GM23338 (cell line): ENCODE results near the gene MAG. TPM values are rescaled to one million over a fixed set of nuclear protein-coding genes. Genes with fewer than 3 reads are reported as not detected.

ENCODE experiments used
- ATAC-seq: fragments of 200-7000 bp; cut with Tn5 transposase; 3 replicates; pipeline ENCODE4 v1.9.1; 2020
- DNase-seq: peaks from one replicate; pipeline ENCODE4 v3.0.0-alpha.2; 2015; ENCODE audit warnings: low spot score
- H2AFZ ChIP-seq: fragments of 200-600 bp; sonication (generic); 2 replicates; pipeline ENCODE4 v1.8.0; 2016; ENCODE audit warnings: antibody characterized with exemption, mild to moderate bottlenecking, moderate library complexity
- H3F3A ChIP-seq: fragments of 200-600 bp; sonication (generic); replicated peaks from 2 replicates; pipeline ENCODE4 v1.8.0; 2017; ENCODE audit warnings: antibody characterized with exemption, mixed run types, low read depth
- H3K27ac ChIP-seq: fragments of 200-600 bp; sonication (generic); 2 replicates; pipeline ENCODE4 v1.6.1; 2016; ENCODE audit warnings: low read depth
- H3K27me3 ChIP-seq: fragments of 200-600 bp; sonication (generic); 2 replicates; pipeline ENCODE4 v1.8.0; 2016; ENCODE audit warnings: mild to moderate bottlenecking, mixed run types, moderate library complexity; ENCODE audit not compliant: insufficient read depth
- H3K36me3 ChIP-seq: fragments of 200-600 bp; sonication (generic); 2 replicates; pipeline ENCODE4 v1.8.0; 2016; ENCODE audit warnings: mild to moderate bottlenecking; ENCODE audit not compliant: insufficient read depth
- H3K4me1 ChIP-seq: fragments of 200-600 bp; sonication (generic); 2 replicates; pipeline ENCODE4 v1.8.0; 2016; ENCODE audit warnings: mild to moderate bottlenecking, moderate library complexity; ENCODE audit not compliant: insufficient read depth
- H3K4me2 ChIP-seq: fragments of 200-600 bp; sonication (generic); 2 replicates; pipeline ENCODE4 v1.7.1; 2017; ENCODE audit warnings: mixed run types
- H3K4me3 ChIP-seq: fragments of 200-600 bp; sonication (generic); 2 replicates; pipeline ENCODE4 v1.6.1; 2016; ENCODE audit warnings: mixed run types
- H3K79me2 ChIP-seq: fragments of 200-600 bp; sonication (generic); replicated peaks from 2 replicates; pipeline ENCODE4 v1.8.0; 2017; ENCODE audit warnings: mild to moderate bottlenecking; ENCODE audit not compliant: insufficient read depth
- H3K9me2 ChIP-seq: fragments of 200-600 bp; sonication (generic); 2 replicates; pipeline ENCODE4 v1.8.0; 2017; ENCODE audit not compliant: insufficient read depth
- H4K20me1 ChIP-seq: fragments of 200-600 bp; sonication (generic); replicated peaks from 2 replicates; pipeline ENCODE4 v1.8.0; 2017; ENCODE audit warnings: mild to moderate bottlenecking; ENCODE audit not compliant: insufficient read depth
- H3K27ac Mint-ChIP-seq: 2 replicates; pipeline ENCODE4 v1.8.0; 2020; ENCODE audit warnings: inconsistent platforms, mild to moderate bottlenecking, moderate library complexity, mixed read lengths
- H3K27me3 Mint-ChIP-seq: 3 replicates; pipeline ENCODE4 v1.8.0; 2022; ENCODE audit warnings: low read depth, mild to moderate bottlenecking, moderate library complexity, mixed read lengths, inconsistent platforms; ENCODE audit not compliant: insufficient read depth, poor library complexity
- H3K36me3 Mint-ChIP-seq: 3 replicates; pipeline ENCODE4 v1.8.0; 2021; ENCODE audit warnings: low read depth, mild to moderate bottlenecking, inconsistent platforms, moderate library complexity, mixed read lengths
- H3K4me1 Mint-ChIP-seq: 3 replicates; pipeline ENCODE4 v1.8.0; 2020; ENCODE audit warnings: mild to moderate bottlenecking, inconsistent platforms, mixed read lengths
- H3K4me3 Mint-ChIP-seq: 3 replicates; pipeline ENCODE4 v1.8.0; 2021; ENCODE audit warnings: moderate library complexity, mild to moderate bottlenecking, inconsistent platforms, mixed read lengths
- H3K9me3 Mint-ChIP-seq: 3 replicates; pipeline ENCODE4 v1.8.0; 2020; ENCODE audit warnings: moderate library complexity, mild to moderate bottlenecking, inconsistent platforms, mixed read lengths
- CREB1 ChIP-seq: fragments of 250-450 bp; sonication (Bioruptor Pico); IDR thresholded peaks from 2 replicates; pipeline ENCODE4 v1.5.0; 2020; ENCODE audit warnings: low read depth, mild to moderate bottlenecking, moderate library complexity
- ETS1 ChIP-seq: IDR thresholded peaks from 2 replicates; pipeline ENCODE4 v1.6.1; 2016; ENCODE audit warnings: antibody characterized with exemption
- EZH2 ChIP-seq: fragments of 200-600 bp; sonication (generic); IDR thresholded peaks from one replicate; pipeline ENCODE4 v1.8.0; 2017; ENCODE audit warnings: antibody characterized with exemption, mild to moderate bottlenecking, low read depth; ENCODE audit not compliant: unreplicated experiment
- EZH2phosphoT487 ChIP-seq: fragments of 200-600 bp; sonication (generic); IDR thresholded peaks from one replicate; pipeline ENCODE4 v1.8.1; 2018; ENCODE audit warnings: antibody characterized with exemption; ENCODE audit not compliant: unreplicated experiment
- JUNB ChIP-seq: IDR thresholded peaks from one replicate; pipeline ENCODE4 v1.6.1; 2016; ENCODE audit warnings: antibody characterized with exemption; ENCODE audit not compliant: unreplicated experiment
- POLR2AphosphoS5 ChIP-seq: IDR thresholded peaks from 2 replicates; pipeline ENCODE4 v1.6.1; 2016; ENCODE audit warnings: antibody characterized with exemption, low read depth
- ZNF114 ChIP-seq: fragments of 250-450 bp; sonication (Bioruptor Pico); IDR thresholded peaks from 2 replicates; pipeline ENCODE4 v1.5.0; 2020; ENCODE audit warnings: mild to moderate bottlenecking, moderate library complexity
- ZNF331 ChIP-seq: fragments of 250-450 bp; sonication (Bioruptor Pico); IDR thresholded peaks from 2 replicates; pipeline ENCODE4 v1.5.0; 2020; ENCODE audit warnings: low read depth, mild to moderate bottlenecking, moderate library complexity
- polyA plus RNA-seq: library from polyadenylated mRNA; unstranded; fragments of >200 nt; fragmentation: Nextera tagmentation; extraction: Ambion mirVana; gene quantifications from 2 replicates; pipeline ENCODE4 v1.2.1, GENCODE V29; 2016
- total RNA-seq: library from RNA; depleted of rRNA; stranded (reverse); fragments of >200 nt; shearing (Covaris generic); gene quantifications from 2 replicates; pipeline ENCODE4 v1.2.3, GENCODE V29; 2014
- TF ChIP-seq, protein P1 (sequence below): fragments of 250-450 bp; sonication (Bioruptor Pico); IDR thresholded peaks from 2 replicates; pipeline ENCODE4 v1.5.0; 2020; ENCODE audit warnings: mild to moderate bottlenecking, moderate library complexity
- TF ChIP-seq, protein P2 (sequence below): IDR thresholded peaks from one replicate; pipeline ENCODE4 v1.6.1; 2018; ENCODE audit warnings: antibody characterized with exemption; ENCODE audit not compliant: unreplicated experiment

MAG gene
- total and polyA plus RNA-seq, 2 experiments from 2014 or later: 0.61 to 1.3 TPM

DNA sequence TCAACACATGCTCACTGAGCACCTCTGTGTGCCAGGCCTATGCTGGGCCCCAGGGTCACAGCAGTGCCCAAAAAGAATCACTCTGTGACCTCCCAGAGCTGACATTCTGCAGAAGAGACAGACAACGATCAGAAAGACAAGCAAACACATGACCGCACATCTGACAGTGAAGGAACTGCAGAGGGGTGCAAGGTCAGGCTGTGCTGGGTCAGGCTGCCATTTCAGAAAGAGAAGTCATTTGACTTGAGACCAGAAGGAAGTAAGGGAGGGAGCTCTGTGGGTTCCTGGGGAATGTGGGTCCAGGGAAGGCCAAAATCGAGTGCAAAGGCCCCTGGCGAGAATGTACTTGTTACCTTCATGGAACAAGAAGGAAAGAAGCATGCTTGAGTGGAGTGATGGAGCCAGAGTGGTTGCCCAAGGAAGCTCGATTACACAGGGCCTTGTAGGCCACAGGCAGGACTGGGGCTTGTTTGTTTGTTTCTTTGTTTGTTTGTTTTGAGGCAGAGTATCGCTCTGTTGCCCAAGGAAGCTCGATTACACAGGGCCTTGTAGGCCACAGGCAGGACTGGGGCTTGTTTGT lies 25.6 kb downstream of the MAG start:
- H3K4me1 ChIP-seq: no peaks in the 10 kb centered on the region
- no peak overlapping the region for H3K4me3 Mint-ChIP-seq
- H3K9me3 Mint-ChIP-seq: peaks cover 9% of the 10 kb centered on the region; the same call in 2 of the 3 replicates
- no peaks in the 10 kb centered on the region for H3K27me3 ChIP-seq
- H3K9me2 ChIP-seq: no peaks in the 10 kb centered on the region
- no peaks in the 10 kb centered on the region for H3F3A ChIP-seq
- H2AFZ ChIP-seq: no peak overlapping the region
- no peaks in the 10 kb centered on the region for H3K79me2 ChIP-seq
- TF ChIP-seq ETS1 (no peak), POLR2AphosphoS5 (no peak), EZH2phosphoT487 (no peak), CREB1 (no peak), JUNB (no peak), EZH2 (no peak), ZNF331 (CRISPR knock-in tag) (no peak), ZNF114 (CRISPR knock-in tag) (no peak)
- TF ChIP-seq, protein P1, sequence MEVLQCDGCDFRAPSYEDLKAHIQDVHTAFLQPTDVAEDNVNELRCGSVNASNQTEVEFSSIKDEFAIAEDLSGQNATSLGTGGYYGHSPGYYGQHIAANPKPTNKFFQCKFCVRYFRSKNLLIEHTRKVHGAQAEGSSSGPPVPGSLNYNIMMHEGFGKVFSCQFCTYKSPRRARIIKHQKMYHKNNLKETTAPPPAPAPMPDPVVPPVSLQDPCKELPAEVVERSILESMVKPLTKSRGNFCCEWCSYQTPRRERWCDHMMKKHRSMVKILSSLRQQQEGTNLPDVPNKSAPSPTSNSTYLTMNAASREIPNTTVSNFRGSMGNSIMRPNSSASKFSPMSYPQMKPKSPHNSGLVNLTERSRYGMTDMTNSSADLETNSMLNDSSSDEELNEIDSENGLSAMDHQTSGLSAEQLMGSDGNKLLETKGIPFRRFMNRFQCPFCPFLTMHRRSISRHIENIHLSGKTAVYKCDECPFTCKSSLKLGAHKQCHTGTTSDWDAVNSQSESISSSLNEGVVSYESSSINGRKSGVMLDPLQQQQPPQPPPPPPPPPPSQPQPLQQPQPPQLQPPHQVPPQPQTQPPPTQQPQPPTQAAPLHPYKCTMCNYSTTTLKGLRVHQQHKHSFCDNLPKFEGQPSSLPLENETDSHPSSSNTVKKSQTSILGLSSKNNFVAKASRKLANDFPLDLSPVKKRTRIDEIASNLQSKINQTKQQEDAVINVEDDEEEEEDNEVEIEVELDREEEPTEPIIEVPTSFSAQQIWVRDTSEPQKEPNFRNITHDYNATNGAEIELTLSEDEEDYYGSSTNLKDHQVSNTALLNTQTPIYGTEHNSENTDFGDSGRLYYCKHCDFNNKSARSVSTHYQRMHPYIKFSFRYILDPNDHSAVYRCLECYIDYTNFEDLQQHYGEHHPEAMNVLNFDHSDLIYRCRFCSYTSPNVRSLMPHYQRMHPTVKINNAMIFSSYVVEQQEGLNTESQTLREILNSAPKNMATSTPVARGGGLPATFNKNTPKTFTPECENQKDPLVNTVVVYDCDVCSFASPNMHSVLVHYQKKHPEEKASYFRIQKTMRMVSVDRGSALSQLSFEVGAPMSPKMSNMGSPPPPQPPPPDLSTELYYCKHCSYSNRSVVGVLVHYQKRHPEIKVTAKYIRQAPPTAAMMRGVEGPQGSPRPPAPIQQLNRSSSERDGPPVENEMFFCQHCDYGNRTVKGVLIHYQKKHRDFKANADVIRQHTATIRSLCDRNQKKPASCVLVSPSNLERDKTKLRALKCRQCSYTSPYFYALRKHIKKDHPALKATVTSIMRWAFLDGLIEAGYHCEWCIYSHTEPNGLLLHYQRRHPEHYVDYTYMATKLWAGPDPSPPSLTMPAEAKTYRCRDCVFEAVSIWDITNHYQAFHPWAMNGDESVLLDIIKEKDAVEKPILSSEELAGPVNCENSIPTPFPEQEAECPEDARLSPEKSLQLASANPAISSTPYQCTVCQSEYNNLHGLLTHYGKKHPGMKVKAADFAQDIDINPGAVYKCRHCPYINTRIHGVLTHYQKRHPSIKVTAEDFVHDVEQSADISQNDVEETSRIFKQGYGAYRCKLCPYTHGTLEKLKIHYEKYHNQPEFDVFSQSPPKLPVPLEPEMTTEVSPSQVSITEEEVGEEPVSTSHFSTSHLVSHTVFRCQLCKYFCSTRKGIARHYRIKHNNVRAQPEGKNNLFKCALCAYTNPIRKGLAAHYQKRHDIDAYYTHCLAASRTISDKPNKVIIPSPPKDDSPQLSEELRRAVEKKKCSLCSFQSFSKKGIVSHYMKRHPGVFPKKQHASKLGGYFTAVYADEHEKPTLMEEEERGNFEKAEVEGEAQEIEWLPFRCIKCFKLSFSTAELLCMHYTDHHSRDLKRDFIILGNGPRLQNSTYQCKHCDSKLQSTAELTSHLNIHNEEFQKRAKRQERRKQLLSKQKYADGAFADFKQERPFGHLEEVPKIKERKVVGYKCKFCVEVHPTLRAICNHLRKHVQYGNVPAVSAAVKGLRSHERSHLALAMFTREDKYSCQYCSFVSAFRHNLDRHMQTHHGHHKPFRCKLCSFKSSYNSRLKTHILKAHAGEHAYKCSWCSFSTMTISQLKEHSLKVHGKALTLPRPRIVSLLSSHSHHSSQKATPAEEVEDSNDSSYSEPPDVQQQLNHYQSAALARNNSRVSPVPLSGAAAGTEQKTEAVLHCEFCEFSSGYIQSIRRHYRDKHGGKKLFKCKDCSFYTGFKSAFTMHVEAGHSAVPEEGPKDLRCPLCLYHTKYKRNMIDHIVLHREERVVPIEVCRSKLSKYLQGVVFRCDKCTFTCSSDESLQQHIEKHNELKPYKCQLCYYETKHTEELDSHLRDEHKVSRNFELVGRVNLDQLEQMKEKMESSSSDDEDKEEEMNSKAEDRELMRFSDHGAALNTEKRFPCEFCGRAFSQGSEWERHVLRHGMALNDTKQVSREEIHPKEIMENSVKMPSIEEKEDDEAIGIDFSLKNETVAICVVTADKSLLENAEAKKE: no peak
- TF ChIP-seq, protein P2, sequence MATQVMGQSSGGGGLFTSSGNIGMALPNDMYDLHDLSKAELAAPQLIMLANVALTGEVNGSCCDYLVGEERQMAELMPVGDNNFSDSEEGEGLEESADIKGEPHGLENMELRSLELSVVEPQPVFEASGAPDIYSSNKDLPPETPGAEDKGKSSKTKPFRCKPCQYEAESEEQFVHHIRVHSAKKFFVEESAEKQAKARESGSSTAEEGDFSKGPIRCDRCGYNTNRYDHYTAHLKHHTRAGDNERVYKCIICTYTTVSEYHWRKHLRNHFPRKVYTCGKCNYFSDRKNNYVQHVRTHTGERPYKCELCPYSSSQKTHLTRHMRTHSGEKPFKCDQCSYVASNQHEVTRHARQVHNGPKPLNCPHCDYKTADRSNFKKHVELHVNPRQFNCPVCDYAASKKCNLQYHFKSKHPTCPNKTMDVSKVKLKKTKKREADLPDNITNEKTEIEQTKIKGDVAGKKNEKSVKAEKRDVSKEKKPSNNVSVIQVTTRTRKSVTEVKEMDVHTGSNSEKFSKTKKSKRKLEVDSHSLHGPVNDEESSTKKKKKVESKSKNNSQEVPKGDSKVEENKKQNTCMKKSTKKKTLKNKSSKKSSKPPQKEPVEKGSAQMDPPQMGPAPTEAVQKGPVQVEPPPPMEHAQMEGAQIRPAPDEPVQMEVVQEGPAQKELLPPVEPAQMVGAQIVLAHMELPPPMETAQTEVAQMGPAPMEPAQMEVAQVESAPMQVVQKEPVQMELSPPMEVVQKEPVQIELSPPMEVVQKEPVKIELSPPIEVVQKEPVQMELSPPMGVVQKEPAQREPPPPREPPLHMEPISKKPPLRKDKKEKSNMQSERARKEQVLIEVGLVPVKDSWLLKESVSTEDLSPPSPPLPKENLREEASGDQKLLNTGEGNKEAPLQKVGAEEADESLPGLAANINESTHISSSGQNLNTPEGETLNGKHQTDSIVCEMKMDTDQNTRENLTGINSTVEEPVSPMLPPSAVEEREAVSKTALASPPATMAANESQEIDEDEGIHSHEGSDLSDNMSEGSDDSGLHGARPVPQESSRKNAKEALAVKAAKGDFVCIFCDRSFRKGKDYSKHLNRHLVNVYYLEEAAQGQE: no peak
- peaks cover 6% of the 10 kb centered on the region for H3K27me3 Mint-ChIP-seq
- peaks cover 2% of the 10 kb centered on the region; the same call in 1 of the 3 replicates for H3K4me1 Mint-ChIP-seq
- no peak for ATAC-seq
- H3K27ac Mint-ChIP-seq: no peak overlapping the region
- H4K20me1 ChIP-seq: no peaks in the 10 kb centered on the region
- no peak overlapping the region for H3K4me2 ChIP-seq
- no peaks in the 10 kb centered on the region for H3K36me3 Mint-ChIP-seq
- no peaks in the 10 kb centered on the region for H3K36me3 ChIP-seq
- no peak for DNase-seq
- H3K4me3 ChIP-seq: no peak overlapping the region
- no peak overlapping the region for H3K27ac ChIP-seq
